NOMO-1 treated with DMSO at 0.1 percent for 48 hours (cell line): Measurements from ENCODE around the gene PIK3R6.
"Not testable (repeated sequence)": the region's sequence is repeated elsewhere in the genome, so short reads cannot be mapped to it uniquely, and the experiment has no call there.

Experiments used
- DNase-seq: peaks from one replicate; lab custom pipeline; 2025; ENCODE audit not compliant: unreplicated experiment; lab: John Stamatoyannopoulos, UW

The PIK3R6 gene

GRCh38 chr17:8830141-8830540 is 37.3 kb downstream of the PIK3R6 start:
- DNase-seq: no peak

GRCh38 chr17:8829036-8829941 is 38.2 kb downstream of the PIK3R6 start:
- no peak for DNase-seq

GRCh38 chr17:8828517-8828875 is 39.0 kb downstream of the PIK3R6 start:
- no peak for DNase-seq

- no peak for DNase-seq
Measured at GRCh38 chr17:8826808-8827435, 40.6 kb downstream of the PIK3R6 start.

- no peak for DNase-seq
Measured at GRCh38 chr17:8825802-8826201, 41.7 kb downstream of the PIK3R6 start.

GRCh38 chr17:8823279-8823678 is 44.2 kb downstream of the PIK3R6 start:
- no peak for DNase-seq

GRCh38 chr17:8822401-8823035 is 45.0 kb downstream of the PIK3R6 start:
- DNase-seq: no peak

GRCh38 chr17:8821446-8822105 is 45.9 kb downstream of the PIK3R6 start:
- DNase-seq: no peak

GRCh38 chr17:8820311-8821010 is 47.0 kb downstream of the PIK3R6 start:
- DNase-seq: no peak

- no peak for DNase-seq
Measured at GRCh38 chr17:8818654-8819330, 48.7 kb downstream of the PIK3R6 start.

GRCh38 chr17:8818047-8818446 is 49.4 kb downstream of the PIK3R6 start:
- DNase-seq: no peak

- peak; percentile 99 for DNase-seq
Measured at GRCh38 chr17:8806926-8807550, 60.4 kb downstream of the PIK3R6 start.

- no peak for DNase-seq
Measured at GRCh38 chr17:8806253-8806925, 61.1 kb downstream of the PIK3R6 start.

GRCh38 chr17:8805396-8805795 is 62.1 kb downstream of the PIK3R6 start:
- not testable (repeated sequence) for DNase-seq

- DNase-seq: no peak
Measured at GRCh38 chr17:8803531-8804420, 63.7 kb downstream of the PIK3R6 start.

GRCh38 chr17:8801135-8801840 is 66.2 kb downstream of the PIK3R6 start:
- DNase-seq: no peak

GRCh38 chr17:8800656-8801055 is 66.8 kb downstream of the PIK3R6 start:
- no peak for DNase-seq
